HG02610 (cell line): ENCODE measurements around the gene EIF2A.
"Not testable (repeated sequence)": the region's sequence is repeated elsewhere in the genome, so short reads cannot be mapped to it uniquely, and the experiment has no call there.

Experiments
- ATAC-seq: cut with Tn5 transposase; IDR thresholded peaks from one replicate; pipeline ENCODE4 v1.9.1; 2021; ENCODE audit warnings: mild to moderate bottlenecking, moderate library complexity; ENCODE audit not compliant: unreplicated experiment

Gene EIF2A

GRCh38 chr3:150600647-150601530, 54.3 kb downstream of the EIF2A start:
- ATAC-seq: not testable (repeated sequence)

- ATAC-seq: peak; percentile 13
These were observed 56.0 kb downstream of the EIF2A start for GRCh38 chr3:150602426-150603152.

- peak; percentile 59 for ATAC-seq
These were observed 56.8 kb downstream of the EIF2A start, which contains the start of gene SELENOT for GRCh38 chr3:150603153-150603979. TSS of gene SELENOT (plus strand) at chr3:150603321. CDS start at chr3:150603363, 42 bp downstream.

GRCh38 chr3:150603980-150604319, 57.4 kb downstream of the EIF2A start:
- ATAC-seq: no peak

- no peak for ATAC-seq
These were observed 59.5 kb downstream of the EIF2A start for GRCh38 chr3:150605998-150606641.

GRCh38 chr3:150607267-150608065, 60.9 kb downstream of the EIF2A start:
- no peak for ATAC-seq

GRCh38 chr3:150609988-150610387, 63.4 kb downstream of the EIF2A start:
- ATAC-seq: no peak

GRCh38 chr3:150610785-150611184, 64.2 kb downstream of the EIF2A start:
- ATAC-seq: no peak

- ATAC-seq: no peak
These were observed 65.1 kb downstream of the EIF2A start for GRCh38 chr3:150611666-150612065.

GRCh38 chr3:150612494-150612893, 65.9 kb downstream of the EIF2A start:
- ATAC-seq: no peak

GRCh38 chr3:150613034-150613433, 66.4 kb downstream of the EIF2A start:
- ATAC-seq: no peak

- ATAC-seq: no peak
These were observed 67.3 kb downstream of the EIF2A start for GRCh38 chr3:150613709-150614480.

- no peak for ATAC-seq
These were observed 73.6 kb downstream of the EIF2A start for GRCh38 chr3:150620002-150620689.

GRCh38 chr3:150622955-150623354, 76.4 kb downstream of the EIF2A start:
- not testable (repeated sequence) for ATAC-seq

- ATAC-seq: no peak
These were observed 77.4 kb downstream of the EIF2A start for GRCh38 chr3:150623945-150624344.

- ATAC-seq: no peak
These were observed 79.8 kb downstream of the EIF2A start for GRCh38 chr3:150626148-150626930.

- ATAC-seq: no peak
These were observed 81.0 kb downstream of the EIF2A start for GRCh38 chr3:150627557-150627956.
